NCI-H1092 (cell line): ENCODE data around the gene CTF1.
A peak's percentile ranks its signal among the peaks of the same experiment; 100 is the strongest.
"Not testable (repeated sequence)": the region's sequence is repeated elsewhere in the genome, so short reads cannot be mapped to it uniquely, and the experiment has no call there.

ENCODE experiments used
- DNase-seq: peaks from one replicate; lab custom pipeline; 2025; lab: John Stamatoyannopoulos, UW

The CTF1 gene

GRCh38 chr16:30887927-30888326 lies 8.5 kb upstream of the CTF1 start:
- no peak for DNase-seq

GRCh38 chr16:30888856-30889499 lies 7.4 kb upstream of the CTF1 start:
- DNase-seq, result no peak

DNA sequence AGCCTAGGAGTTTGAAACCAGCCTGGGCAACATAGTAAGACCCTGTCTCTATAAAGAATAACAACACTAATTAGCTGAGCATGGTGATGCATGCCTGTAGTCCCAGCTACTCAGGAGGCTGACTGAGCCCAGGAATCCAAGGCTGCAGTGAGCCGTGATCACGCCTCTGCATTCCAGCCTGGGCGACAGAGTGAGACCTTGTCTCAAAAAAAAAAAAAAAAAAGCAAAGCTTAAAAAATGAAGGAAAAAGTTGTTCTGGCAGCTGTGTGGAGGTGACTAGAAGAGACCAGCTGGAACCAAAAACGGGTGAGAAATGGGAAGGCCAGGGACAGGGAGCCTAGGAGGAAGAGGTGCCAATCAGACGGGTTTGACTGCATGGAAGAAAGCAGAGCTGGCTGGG lies 6.7 kb upstream of the CTF1 start:
- DNase-seq, result no peak

- not testable (repeated sequence) for DNase-seq
Measured at GRCh38 chr16:30891043-30891823, 5.2 kb upstream of the CTF1 start.

GRCh38 chr16:30892670-30893416 lies 3.6 kb upstream of the CTF1 start:
- DNase-seq, result no peak

DNA sequence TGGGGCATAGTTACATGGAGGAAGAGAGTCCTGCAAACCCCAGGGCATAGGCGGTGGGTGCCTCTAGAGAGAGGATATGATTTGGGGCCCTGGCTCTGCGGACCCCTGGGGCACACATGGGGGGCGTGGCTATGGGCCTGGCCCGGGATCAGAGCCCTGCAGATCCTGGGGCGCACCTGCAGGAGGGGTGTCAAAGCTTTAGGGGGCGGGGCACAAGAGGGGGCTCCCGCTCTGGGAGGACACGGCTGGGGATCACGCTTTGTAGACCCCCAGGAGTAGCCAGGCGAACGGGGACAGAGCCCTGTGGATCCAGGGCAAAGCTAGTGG lies 3.0 kb upstream of the CTF1 start:
- DNase-seq, result no peak

GRCh38 chr16:30893744-30894539 lies 2.5 kb upstream of the CTF1 start, which contains the start of gene BCL7C:
Gene BCL7C, minus strand, starts transcription at chr16:30894077. Its CDS starts 133 bp downstream, at chr16:30893944.
- DNase-seq, result peak; percentile 66

DNA sequence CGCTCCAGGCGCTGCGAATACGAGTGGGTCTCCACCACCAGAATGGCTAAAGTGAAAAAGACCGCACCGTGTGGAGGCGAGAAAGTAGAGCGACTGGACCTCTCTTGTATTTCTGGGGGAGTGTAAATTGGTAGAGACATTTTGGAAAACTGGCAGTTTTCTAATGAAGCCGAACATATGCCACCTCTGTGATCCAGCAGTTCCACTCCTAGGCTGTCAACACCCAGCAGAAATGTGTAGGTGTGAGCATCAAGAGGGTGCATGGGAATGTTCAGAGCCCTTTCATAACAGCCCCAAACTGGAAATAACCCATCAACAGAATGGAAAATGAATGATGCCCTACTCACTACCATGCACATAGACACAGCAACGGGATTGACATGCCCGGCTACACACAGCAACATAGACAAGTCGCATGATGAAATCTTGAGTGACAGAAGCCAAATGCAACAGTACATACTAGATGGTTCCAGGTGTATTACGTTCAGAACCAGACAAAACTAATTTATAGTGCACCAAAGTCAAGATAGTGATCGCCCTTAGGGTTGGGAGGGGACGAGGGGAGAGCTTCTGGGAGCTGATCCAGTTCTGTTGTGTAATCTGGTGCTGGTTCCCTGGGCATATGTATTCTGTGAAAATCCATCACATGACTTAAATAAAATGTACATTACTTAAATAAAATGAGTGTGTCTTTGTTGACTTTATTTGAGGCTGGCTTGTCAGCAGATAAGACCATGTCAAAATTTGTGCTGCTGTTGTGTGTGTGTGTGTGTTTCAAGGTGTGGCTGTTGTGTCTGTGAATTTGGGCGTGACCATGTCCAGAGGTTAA lies 1.7 kb upstream of the CTF1 start:
- no peak for DNase-seq

DNA sequence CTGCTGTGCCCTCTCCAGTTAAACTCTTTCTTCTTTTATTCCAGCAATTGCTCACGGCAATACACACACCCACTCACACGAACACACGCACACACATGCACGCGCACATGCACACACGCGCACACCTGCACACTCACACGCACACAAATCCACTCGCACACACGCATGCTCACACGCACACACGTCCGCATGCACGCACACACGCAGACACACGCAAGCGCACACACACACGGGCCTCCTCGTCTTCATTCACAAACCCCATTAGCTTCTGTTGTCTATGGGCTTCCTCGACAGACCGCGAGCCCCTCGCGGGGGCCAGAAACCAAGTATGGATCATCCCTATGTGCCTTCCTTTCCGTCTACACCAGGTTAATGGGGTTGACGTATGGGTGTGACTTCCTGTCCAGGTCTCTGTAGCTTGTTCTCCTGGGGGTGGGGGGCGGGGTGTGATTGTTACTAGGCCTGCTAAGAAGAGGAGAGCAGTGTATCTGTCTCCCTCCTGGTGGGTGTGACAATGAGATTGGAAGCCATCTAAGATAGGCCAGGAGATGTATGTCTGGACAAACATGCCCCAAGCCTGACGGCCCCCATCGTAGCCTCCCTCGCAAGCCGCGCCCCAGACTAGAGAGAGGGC lies 670 bp upstream of the CTF1 start:
- DNase-seq, result no peak

DNA sequence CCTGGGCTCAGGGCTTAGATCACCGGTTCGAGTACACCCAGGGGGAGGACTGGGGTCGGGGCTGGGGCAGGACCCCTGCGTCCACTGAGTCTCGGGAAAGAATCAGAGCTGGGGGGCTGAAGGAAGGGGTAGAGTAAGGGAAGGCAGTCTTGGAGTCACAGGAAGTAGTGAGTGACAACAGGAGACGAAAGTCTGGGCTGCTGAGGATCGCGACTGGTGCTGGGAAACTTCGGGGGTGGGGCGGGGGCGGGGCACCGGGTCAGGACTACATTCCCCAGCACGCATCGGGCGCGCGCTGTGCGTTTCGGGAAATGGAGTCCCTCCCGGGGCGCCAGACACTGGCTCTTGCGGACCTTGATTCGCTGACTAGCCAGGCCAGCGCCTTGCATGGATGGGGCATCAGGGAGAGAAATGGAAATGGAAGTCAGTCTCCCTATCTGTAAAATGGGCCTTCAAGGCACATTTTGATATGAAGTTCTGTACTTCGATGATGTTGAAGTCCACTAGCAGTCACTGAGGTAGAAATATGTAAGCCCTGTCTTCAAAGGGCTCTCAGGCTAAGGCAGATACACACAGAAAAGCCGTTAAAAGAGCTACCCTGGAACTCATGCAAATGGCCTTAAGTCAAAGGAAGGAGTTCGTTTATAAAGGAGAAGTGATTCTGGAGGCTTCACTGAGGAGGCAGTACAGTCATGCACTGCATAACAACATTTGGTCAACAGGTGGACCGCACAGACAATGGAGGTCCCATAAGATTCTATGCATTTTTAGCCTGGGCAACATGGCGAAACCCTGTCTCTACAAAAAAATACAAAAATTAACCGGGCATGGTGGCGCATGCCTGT lies 697 bp downstream of the CTF1 start:
- peak; percentile 45 for DNase-seq

GRCh38 chr16:30899794-30900193 lies 3.4 kb downstream of the CTF1 start:
- no peak for DNase-seq

GRCh38 chr16:30900588-30900987 lies 4.2 kb downstream of the CTF1 start:
- DNase-seq, result no peak

GRCh38 chr16:30901201-30902028 lies 5.0 kb downstream of the CTF1 start:
- DNase-seq, result no peak

- DNase-seq, result peak; percentile 48
Measured at GRCh38 chr16:30902029-30902972, 5.9 kb downstream of the CTF1 start.

- DNase-seq, result no peak
Measured at GRCh38 chr16:30903002-30903401, 6.6 kb downstream of the CTF1 start.

DNA sequence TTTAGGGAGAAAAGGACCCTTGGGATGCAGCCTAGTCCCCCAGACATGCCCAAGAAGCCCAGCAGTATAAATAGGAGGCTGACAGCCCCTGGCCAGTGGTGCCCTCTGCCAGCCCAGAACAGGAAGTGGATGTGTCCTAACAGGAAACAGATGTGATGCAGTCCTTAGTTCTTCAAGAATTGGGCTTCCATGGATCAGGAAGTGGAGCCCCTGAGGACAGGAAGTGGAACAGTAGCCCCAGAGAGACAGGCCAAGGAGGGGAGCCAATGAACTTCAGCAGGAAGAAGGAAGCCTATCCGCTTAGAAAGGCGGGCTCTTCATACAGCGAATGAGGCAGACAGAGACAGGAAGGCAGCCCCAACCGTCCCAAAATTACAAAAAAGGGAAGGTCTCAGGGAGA lies 7.2 kb downstream of the CTF1 start:
- no peak for DNase-seq

DNA sequence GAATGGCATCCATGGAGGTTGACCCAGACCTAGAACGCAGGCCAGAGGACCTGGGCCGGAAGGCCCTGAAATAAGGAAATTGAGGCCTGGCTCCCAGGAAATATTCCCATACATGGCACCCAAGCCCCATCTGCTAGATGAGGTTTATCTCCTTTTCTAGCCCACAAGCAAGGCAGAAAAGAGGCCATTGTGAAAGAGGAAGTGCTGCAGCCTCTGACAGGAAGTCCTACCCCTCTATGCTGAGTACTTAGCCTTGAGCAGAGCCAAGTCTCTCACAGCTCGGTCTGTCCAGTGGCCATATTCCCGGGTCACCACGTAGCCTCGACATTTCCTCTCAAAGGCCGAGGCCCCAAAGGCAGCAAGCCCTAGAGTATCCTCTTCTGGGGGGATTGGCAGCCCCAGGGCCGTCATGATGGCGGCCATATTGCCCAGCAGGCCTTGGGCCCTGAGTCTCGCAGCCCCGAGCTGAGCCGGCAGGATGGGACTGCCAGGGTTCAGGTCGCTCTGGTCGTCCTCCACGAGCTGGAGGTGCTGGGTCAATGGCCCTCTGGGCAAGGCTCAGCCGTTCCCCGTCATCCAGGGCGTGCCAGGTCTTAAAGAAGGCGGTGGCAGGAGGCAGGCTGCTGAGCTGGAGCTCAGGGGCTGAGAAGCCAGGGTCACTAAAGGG lies 7.8 kb downstream of the CTF1 start:
- DNase-seq, result no peak
